ENCODE data around the gene DLEC1. TPM values are rescaled to one million over a fixed set of nuclear protein-coding genes. Genes with fewer than 3 reads are reported as not detected.
"Not testable (repeated sequence)": the region's sequence is repeated elsewhere in the genome, so short reads cannot be mapped to it uniquely, and the experiment has no call there.

DLEC1 gene
- total RNA-seq, 2 experiments from 2014 or later, result 0.19 to 0.46 TPM

DNA sequence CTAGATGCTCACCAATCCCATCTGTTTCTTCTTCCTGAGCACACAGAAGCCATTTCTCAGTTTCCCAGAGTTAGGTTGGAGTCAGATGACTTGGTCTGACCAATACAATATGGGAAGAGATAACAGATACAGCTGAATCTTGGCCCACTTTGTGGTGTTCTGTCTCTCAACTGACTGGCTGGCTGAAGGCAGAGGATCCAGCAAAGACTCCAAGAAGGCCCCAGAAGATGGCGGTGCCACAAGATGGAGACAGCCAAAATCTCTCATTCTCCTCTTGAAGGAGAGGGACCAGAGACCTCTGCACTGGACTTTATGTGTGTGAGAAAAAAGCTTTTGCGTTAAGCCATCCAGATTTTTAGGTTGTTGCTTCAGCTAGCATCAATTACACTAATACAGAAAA, 118.1 kb downstream of the DLEC1 start:
- CTCF ChIA-PET, result interaction anchor here (1.0 to 1.5 kb wide), 3 partner anchors 9 to 99 kb away, joined by 3 to 4 read pairs (median 3); no protein-coding TSS in a partner anchor
- H3K27me3 Mint-ChIP-seq, result no peaks in the 10 kb centered on the region
- no peak for ATAC-seq
- intact Hi-C loops (cut with DNase I, micrococcal nuclease), result no loop called here
- no peak for DNase-seq
- no peaks in the 10 kb centered on the region for H3K36me3 Mint-ChIP-seq (ENCODE audit: low read depth)
- no peaks in the 10 kb centered on the region for H3K9me3 Mint-ChIP-seq (ENCODE audit: low read depth)
- H3K4me3 Mint-ChIP-seq, result no peak overlapping the region
- POLR2A ChIA-PET, result no interaction called here
- no peak overlapping the region for H3K27ac Mint-ChIP-seq
- H3K4me1 Mint-ChIP-seq, result peaks cover 14% of the 10 kb centered on the region

DNA sequence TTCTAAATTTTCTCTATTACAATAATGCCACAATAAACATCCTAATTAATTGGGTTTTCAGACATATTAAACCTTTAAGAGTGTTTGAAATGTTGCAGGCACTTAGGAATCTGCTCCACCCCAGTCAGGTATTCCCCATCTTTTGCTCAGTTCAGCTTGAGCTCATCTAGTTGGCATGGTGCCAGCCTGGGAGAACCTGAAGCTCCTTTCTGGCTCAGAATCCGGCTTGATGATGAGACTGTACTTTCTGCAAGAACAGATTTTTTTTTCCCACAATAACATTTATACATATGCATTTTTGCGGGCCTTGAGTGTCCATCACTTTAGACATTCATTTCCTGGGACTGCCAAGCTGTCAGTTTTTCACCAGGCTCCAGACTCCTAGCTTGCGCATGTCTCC, 118.6 kb downstream of the DLEC1 start:
- Mint-ChIP-seq H3K36me3 (ENCODE audit: low read depth) (no peaks in the 10 kb centered on the region), H3K27ac (no peak overlapping the region), H3K27me3 (no peaks in the 10 kb centered on the region), H3K9me3 (ENCODE audit: low read depth) (no peaks in the 10 kb centered on the region), H3K4me1 (peaks cover 11% of the 10 kb centered on the region), H3K4me3 (no peak overlapping the region)
- intact Hi-C loops (cut with DNase I, micrococcal nuclease), result no loop called here
- ChIA-PET POLR2A (no interaction called here), CTCF (interaction anchor here (1.0 to 1.5 kb wide), 2 partner anchors 9 to 18 kb away, joined by 3 to 4 read pairs; no protein-coding TSS in a partner anchor)
- no peak for ATAC-seq
- DNase-seq, result no peak

DNA sequence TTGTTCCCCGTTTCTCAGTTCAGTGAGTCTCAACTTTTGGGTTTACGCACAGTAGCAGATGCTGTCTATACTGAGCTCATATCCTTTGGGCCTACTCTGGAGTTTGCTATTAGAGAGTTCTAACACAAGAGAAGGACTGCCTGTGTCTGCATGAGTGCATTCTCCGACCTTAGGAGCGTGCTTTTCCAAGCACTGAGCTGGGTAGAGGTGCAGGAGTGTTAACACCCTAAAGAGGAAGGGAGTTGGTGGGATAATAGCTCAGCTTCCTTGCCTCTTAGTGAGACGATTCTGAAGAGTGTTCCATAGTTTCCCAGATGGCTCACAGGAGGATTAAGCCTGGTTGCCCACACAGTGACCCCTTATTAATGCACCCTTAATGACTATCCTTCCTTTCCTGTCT, 119.5 kb downstream of the DLEC1 start:
- intact Hi-C loops (cut with DNase I, micrococcal nuclease), result no loop called here
- DNase-seq (no peak), ATAC-seq (no peak)
- ChIA-PET CTCF (interaction anchor here (1.0 kb wide), 1 partner anchor 140 kb away, joined by 3 read pairs; no protein-coding TSS in a partner anchor), POLR2A (no interaction called here)
- H3K4me3 Mint-ChIP-seq, result no peak overlapping the region
- no peaks in the 10 kb centered on the region for H3K27me3 Mint-ChIP-seq
- H3K36me3 Mint-ChIP-seq (ENCODE audit: low read depth), result no peaks in the 10 kb centered on the region
- H3K27ac Mint-ChIP-seq, result no peak overlapping the region
- peaks cover 5% of the 10 kb centered on the region for H3K4me1 Mint-ChIP-seq
- no peaks in the 10 kb centered on the region for H3K9me3 Mint-ChIP-seq (ENCODE audit: low read depth)

DNA sequence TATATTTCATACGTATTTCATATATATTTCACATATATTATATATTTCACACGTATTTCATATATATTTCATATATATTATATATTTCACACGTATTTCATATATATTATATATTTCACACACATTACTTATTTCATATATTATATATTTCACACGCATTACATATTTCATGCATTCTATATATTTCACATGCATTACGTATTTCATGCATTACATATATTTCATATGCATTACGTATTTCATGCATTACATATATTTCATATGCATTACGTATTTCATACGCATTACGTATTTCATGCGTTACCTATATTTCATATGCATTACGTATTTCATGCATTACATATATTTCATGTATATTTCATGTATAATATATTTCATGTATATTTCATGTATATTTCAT, 121.7 kb downstream of the DLEC1 start:
- ATAC-seq; CTCF ChIA-PET; POLR2A ChIA-PET; H3K36me3 Mint-ChIP-seq (ENCODE audit: low read depth); H3K4me3 Mint-ChIP-seq; H3K27ac Mint-ChIP-seq; DNase-seq; H3K4me1 Mint-ChIP-seq; H3K9me3 Mint-ChIP-seq (ENCODE audit: low read depth); H3K27me3 Mint-ChIP-seq: not testable (repeated sequence)
- intact Hi-C loops (cut with DNase I, micrococcal nuclease), result loop anchor here (10.0 kb wide), 2 partner anchors 126 to 1104 kb away; partner anchors contain the start of gene DLEC1 (in 1 of the 2)

DNA sequence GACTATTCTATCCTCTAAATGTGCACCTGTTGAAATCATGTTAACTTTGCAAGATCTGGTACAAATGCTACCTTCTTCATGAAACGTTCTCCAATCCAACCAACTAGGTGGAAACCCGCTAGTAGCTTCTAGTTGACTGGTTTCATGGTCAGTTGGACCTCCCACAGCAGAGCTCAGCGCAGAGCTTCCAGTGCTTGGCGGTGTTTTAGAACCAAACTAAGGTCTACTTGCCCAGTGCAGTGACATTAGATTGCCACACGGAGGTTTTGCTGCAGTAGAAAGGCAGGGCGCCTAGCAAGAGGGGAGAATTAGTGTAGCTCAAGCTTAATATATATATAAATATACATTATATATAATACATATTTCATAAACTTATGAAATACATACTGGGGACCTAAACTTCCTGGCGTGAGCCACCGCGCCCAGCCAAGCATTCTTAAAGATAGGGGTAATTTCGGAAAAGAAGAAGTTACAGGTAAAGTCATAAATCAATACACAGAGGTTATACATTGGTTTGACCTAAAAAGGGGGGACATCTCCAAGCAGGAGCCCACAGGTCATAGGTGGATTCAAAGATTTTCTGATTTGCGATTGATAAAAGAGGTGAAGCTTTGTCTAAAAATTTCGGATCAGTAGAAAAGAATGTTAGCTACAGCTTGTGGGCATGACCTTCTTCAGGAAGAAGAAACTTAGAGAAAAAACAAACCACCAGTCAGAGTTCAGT, 124.3 kb downstream of the DLEC1 start:
- CTCF ChIA-PET, result interaction anchor here (0.6 to 2.0 kb wide), 12 partner anchors 8 to 180 kb away, joined by 3 to 16 read pairs (median 4); partner anchors contain the start of genes ACAA1 and MYD88
- H3K36me3 Mint-ChIP-seq (ENCODE audit: low read depth), result peaks cover 16% of the 10 kb centered on the region
- H3K27me3 Mint-ChIP-seq, result no peaks in the 10 kb centered on the region
- H3K4me3 Mint-ChIP-seq, result no peak overlapping the region
- intact Hi-C loops (cut with DNase I, micrococcal nuclease), result loop anchor here (10.0 kb wide), 2 partner anchors 128 to 1102 kb away; partner anchors contain the start of gene DLEC1 (in 1 of the 2)
- POLR2A ChIA-PET, result interaction anchor here (0.9 to 4.1 kb wide), 2 partner anchors 22 to 25 kb away, joined by 3 to 47 read pairs; partner anchors contain the start of genes ACAA1 and MYD88
- ATAC-seq (no peak), DNase-seq (peak; percentile 48)
- no peaks in the 10 kb centered on the region for H3K9me3 Mint-ChIP-seq (ENCODE audit: low read depth)
- peaks cover 25% of the 10 kb centered on the region for H3K4me1 Mint-ChIP-seq
- H3K27ac Mint-ChIP-seq, result no peak overlapping the region

DNA sequence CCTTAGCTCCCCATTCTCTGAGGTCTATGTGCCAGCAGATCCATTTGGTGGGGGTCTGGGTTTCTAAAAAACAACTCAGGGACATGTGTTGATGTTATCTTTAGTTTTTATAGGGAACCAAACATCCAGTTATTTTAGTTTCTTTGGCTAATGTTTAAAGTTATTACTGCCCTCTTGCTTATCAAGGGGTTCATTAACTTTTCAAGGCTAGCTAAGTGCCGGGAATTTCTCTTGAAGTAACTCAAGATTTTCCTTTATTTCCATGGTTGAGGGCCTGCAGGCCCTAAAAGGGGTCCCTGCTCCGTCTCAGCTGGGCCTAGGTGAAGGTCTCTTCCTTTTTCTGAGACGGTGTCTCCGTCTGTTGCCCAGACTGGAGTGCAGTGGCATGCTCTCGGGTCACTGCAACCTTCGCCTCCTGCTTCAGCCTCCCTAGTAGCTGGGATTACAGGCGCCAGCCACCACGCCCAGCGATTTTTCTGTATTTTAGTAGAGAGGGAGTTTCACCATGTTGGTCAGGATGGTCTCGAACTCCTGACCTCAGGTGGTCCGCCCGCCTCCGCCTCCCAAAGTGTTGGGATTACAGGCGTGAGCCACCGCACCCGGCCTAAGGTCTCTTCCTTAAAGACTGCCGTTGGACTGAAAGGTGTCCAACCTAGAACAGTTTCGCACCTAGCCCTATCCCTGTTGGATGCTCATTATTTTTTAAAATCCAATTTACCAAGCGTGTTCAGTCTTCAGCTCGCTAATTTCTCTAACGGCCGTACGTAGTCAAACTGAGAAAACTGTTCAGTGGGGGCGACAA, 125.0 kb downstream of the DLEC1 start:
- DNase-seq (no peak), ATAC-seq (no peak)
- Mint-ChIP-seq H3K9me3 (ENCODE audit: low read depth) (no peaks in the 10 kb centered on the region), H3K27ac (peak overlapping the region; percentile 99), H3K4me3 (peak overlapping the region; percentile 92), H3K36me3 (ENCODE audit: low read depth) (peaks cover 16% of the 10 kb centered on the region), H3K4me1 (peaks cover 32% of the 10 kb centered on the region), H3K27me3 (no peaks in the 10 kb centered on the region)
- ChIA-PET POLR2A (interaction anchor here (0.8 to 4.1 kb wide), 6 partner anchors 22 to 183 kb away, joined by 3 to 47 read pairs (median 4); partner anchors contain the start of genes ACAA1, MYD88 and XYLB), CTCF (interaction anchor here (0.5 to 2.0 kb wide), 20 partner anchors 9 to 316 kb away, joined by 3 to 16 read pairs (median 4); partner anchors contain the start of genes ACAA1 and MYD88)
- intact Hi-C loops (cut with DNase I, micrococcal nuclease), result loop anchor here (10.0 kb wide), 2 partner anchors 129 to 1101 kb away; partner anchors contain the start of gene DLEC1 (in 1 of the 2)

DNA sequence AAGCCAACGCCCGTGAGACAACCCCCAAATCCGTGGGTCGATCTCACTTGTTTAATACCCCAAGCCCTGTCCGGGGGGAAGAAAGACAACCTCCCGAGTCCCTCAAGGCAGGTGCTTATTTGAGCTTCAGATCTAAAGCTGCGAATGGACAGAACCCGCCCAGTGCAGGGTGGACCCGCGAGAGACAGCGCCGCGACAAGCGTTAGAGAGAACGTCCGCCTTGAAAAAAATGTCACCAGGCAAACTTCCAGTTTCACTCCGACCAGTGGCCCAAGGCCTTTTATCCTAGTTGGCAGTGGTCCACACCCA, 125.6 kb downstream of the DLEC1 start:
- peak overlapping the region; percentile 92 for H3K4me3 Mint-ChIP-seq
- ATAC-seq, result peak; percentile 21

DNA sequence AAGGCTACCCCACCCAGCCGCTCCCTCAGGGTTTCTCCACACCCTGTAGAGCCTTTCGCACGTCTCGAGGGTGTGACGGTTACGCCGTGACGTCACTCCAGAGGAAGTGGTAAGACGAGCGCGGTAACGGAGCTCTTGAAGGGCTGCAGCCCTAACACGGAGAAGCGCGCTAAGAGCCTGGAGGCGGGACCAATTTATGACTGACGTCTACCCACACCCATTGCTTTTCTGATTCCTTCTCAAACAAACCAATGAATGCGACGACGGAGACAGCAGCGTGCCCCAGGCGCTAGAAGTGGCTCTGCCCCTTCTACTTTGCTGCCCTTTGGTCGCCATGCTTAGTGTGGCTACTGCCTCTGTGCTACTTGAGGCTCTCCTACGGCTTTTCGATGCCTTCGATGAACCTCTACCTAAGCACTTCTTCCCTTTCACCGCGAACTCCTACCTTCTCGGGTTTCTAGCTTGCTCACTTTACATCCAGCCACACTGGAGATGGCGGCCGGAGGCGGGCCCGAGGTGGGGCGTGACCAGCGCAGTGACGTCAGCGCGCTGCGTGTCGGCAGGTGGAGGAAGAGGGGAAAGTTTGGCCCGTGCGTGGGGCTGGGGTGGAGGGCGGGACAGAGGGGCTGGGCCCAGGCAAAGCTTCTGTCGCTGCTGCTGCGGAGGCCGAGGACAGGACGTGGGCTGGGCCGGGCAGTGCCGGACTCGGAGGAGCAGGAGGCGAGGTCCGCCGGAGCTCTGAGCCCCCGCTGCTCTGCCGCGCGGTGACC, 126.1 kb downstream of the DLEC1 start, which contains the start of gene OXSR1:
TSS of gene OXSR1 (plus strand) at position 586 of the 770 bp plus-strand sequence. CDS start 340 bp downstream, outside the sequence.
- DNase-seq, result peak; percentile 98
- ChIA-PET CTCF (interaction anchor here (0.7 to 2.0 kb wide), 10 partner anchors 10 to 315 kb away, joined by 3 to 8 read pairs (median 4); partner anchors contain the start of genes ACAA1 and MYD88), POLR2A (interaction anchor here (0.8 to 4.1 kb wide), 7 partner anchors 21 to 182 kb away, joined by 3 to 47 read pairs (median 5); partner anchors contain the start of genes ACAA1, MYD88 and XYLB)
- H3K4me1 Mint-ChIP-seq, result peaks cover 40% of the 10 kb centered on the region
- peaks cover 16% of the 10 kb centered on the region for H3K36me3 Mint-ChIP-seq (ENCODE audit: low read depth)
- intact Hi-C loops (cut with DNase I, micrococcal nuclease), result loop anchor here (1.0 to 10.0 kb wide), 9 partner anchors 28 to 1241 kb away; partner anchors contain the start of genes ACAA1 (in 2 of the 2), DLEC1 (in 1 of the 2), RPSA (in 1 of the 2) and SCN11A (in 1 of the 2)
- ATAC-seq, result peak; percentile 94
- H3K4me3 Mint-ChIP-seq, result peak within 1 kb of the TSS; percentile 92
- H3K9me3 Mint-ChIP-seq (ENCODE audit: low read depth), result no peaks in the 10 kb centered on the region
- H3K27me3 Mint-ChIP-seq, result no peaks in the 10 kb centered on the region
- peak within 1 kb of the TSS; percentile 99 for H3K27ac Mint-ChIP-seq

More for the DNA sequence above, 125.6 kb downstream of the DLEC1 start:
- peaks cover 16% of the 10 kb centered on the region for H3K36me3 Mint-ChIP-seq (ENCODE audit: low read depth)
- no peak for DNase-seq
- H3K9me3 Mint-ChIP-seq (ENCODE audit: low read depth), result no peaks in the 10 kb centered on the region
- CTCF ChIA-PET, result interaction anchor here (0.5 to 2.0 kb wide), 13 partner anchors 8 to 316 kb away, joined by 3 to 8 read pairs (median 4); partner anchors contain the start of genes ACAA1 and MYD88
- no peaks in the 10 kb centered on the region for H3K27me3 Mint-ChIP-seq
- H3K27ac Mint-ChIP-seq, result peak overlapping the region; percentile 99
- intact Hi-C loops (cut with DNase I, micrococcal nuclease), result loop anchor here (10.0 kb wide), 2 partner anchors 130 to 1100 kb away; partner anchors contain the start of gene DLEC1 (in 1 of the 2)
- peaks cover 38% of the 10 kb centered on the region for H3K4me1 Mint-ChIP-seq
- POLR2A ChIA-PET, result interaction anchor here (0.8 to 4.1 kb wide), 6 partner anchors 21 to 182 kb away, joined by 3 to 47 read pairs (median 4); partner anchors contain the start of genes ACAA1, MYD88 and XYLB

DNA sequence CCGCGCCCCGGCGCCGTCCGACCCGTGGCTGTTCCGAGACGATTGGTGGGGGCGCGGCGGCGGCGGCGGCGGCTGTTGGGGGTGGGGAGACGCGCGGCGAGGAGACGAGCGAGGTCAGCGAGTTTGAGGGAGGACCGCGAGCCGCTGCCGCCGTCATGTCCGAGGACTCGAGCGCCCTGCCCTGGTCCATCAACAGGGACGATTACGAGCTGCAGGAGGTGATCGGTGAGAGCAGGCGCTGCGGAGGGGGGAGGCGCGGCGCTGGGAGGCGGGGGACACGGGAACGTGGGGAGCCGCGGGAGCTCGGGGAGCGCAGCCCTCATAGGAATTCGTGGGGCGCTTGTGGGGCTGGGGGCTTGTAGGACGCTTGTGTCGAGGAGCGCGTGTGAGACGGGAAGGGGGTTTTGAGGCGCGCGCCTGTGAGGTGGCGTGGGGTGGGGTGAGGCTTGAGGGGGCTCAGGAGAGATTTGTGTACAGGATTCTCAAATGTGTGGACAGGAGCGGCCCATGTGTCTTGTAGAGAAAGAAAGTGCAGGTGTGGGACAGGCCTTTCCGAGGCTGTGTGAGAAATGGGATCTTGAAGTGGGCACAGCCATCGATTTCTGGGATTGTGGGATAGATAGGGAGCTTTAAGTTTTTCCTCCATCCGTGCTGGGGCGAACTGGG, 126.8 kb downstream of the DLEC1 start:
- Mint-ChIP-seq H3K4me1 (peaks cover 47% of the 10 kb centered on the region), H3K4me3 (peak overlapping the region; percentile 92), H3K9me3 (ENCODE audit: low read depth) (no peaks in the 10 kb centered on the region), H3K36me3 (ENCODE audit: low read depth) (peaks cover 16% of the 10 kb centered on the region), H3K27me3 (no peaks in the 10 kb centered on the region), H3K27ac (peak overlapping the region; percentile 99)
- intact Hi-C loops (cut with DNase I, micrococcal nuclease), result loop anchor here (1.0 to 10.0 kb wide), 9 partner anchors 29 to 1240 kb away; partner anchors contain the start of genes ACAA1 (in 2 of the 2), DLEC1 (in 1 of the 2), RPSA (in 1 of the 2) and SCN11A (in 1 of the 2)
- POLR2A ChIA-PET, result interaction anchor here (0.6 to 4.1 kb wide), 4 partner anchors 23 to 341 kb away, joined by 3 to 47 read pairs (median 6); partner anchors contain the start of genes ACAA1 and MYD88
- CTCF ChIA-PET, result interaction anchor here (0.8 to 1.6 kb wide), 5 partner anchors 9 to 181 kb away, joined by 3 to 7 read pairs (median 3); partner anchors contain the start of genes ACAA1 and XYLB
- DNase-seq (peak; percentile 67), ATAC-seq (no peak)
